H9 (cell line): ENCODE measurements around the gene FRAT2. TPM values are rescaled to one million over a fixed set of nuclear protein-coding genes. Genes with fewer than 3 reads are reported as not detected.
A peak's percentile ranks its signal among the peaks of the same experiment; 100 is the strongest.

Experiments used
- DNase-seq: peaks from one replicate; pipeline ENCODE4 v3.0.0-alpha.2; 2017
- H2AFZ ChIP-seq: one replicate; pipeline ENCODE4 v1.6.1; 2013; ENCODE audit warnings: mild to moderate bottlenecking, low read length, control low read depth, moderate library complexity
- H2AK5ac ChIP-seq: 2 replicates; pipeline ENCODE4 v1.6.1; 2013; ENCODE audit warnings: low read length, control low read depth, mixed read lengths; ENCODE audit not compliant: insufficient read length
- H2BK120ac ChIP-seq: one replicate; pipeline ENCODE4 v1.6.1; 2013; ENCODE audit warnings: low read depth, mild to moderate bottlenecking, low read length, control low read depth, inconsistent platforms; ENCODE audit not compliant: poor library complexity, severe bottlenecking
- H2BK12ac ChIP-seq: 2 replicates; pipeline ENCODE4 v1.6.1; 2013; ENCODE audit warnings: low read length, control low read depth, mixed read lengths, low read depth; ENCODE audit not compliant: insufficient read length
- H2BK15ac ChIP-seq: 2 replicates; pipeline ENCODE4 v1.6.1; 2013; ENCODE audit warnings: low read depth, low read length, control low read depth
- H2BK20ac ChIP-seq: one replicate; pipeline ENCODE4 v1.6.1; 2013; ENCODE audit warnings: low read depth, mild to moderate bottlenecking, low read length, control low read depth, inconsistent platforms; ENCODE audit not compliant: poor library complexity, severe bottlenecking
- H2BK5ac ChIP-seq: 2 replicates; pipeline ENCODE4 v1.6.1; 2013; ENCODE audit warnings: low read length, control low read depth, mixed read lengths; ENCODE audit not compliant: insufficient read length
- H3K14ac ChIP-seq: 2 replicates; pipeline ENCODE4 v1.6.1; 2013; ENCODE audit warnings: low read length, control low read depth; ENCODE audit not compliant: insufficient read depth
- H3K18ac ChIP-seq: 2 replicates; pipeline ENCODE4 v1.6.1; 2013; ENCODE audit warnings: low read depth, mild to moderate bottlenecking, mixed read lengths, low read length, control low read depth; ENCODE audit not compliant: insufficient read length
- H3K23ac ChIP-seq: 2 replicates; pipeline ENCODE4 v1.6.1; 2013; ENCODE audit warnings: low read length, control low read depth, mixed read lengths, low read depth; ENCODE audit not compliant: insufficient read length
- H3K23me2 ChIP-seq: 2 replicates; pipeline ENCODE4 v1.6.1; 2013; ENCODE audit warnings: low read depth, mild to moderate bottlenecking, mixed read lengths, low read length, control low read depth; ENCODE audit not compliant: insufficient read length, poor library complexity, severe bottlenecking
- H3K27ac ChIP-seq: 2 replicates; pipeline ENCODE4 v1.5.1; 2013; ENCODE audit warnings: low read length, control low read depth, mixed read lengths, low read depth; ENCODE audit not compliant: insufficient read length
- H3K27me3 ChIP-seq: 2 replicates; pipeline ENCODE4 v1.6.1; 2013; ENCODE audit warnings: low read length, control low read depth, inconsistent platforms; ENCODE audit not compliant: insufficient read depth
- H3K4ac ChIP-seq: 2 replicates; pipeline ENCODE4 v1.6.1; 2013; ENCODE audit warnings: low read depth, mild to moderate bottlenecking, control low read depth, inconsistent platforms, low read length, moderate library complexity
- H3K4me1 ChIP-seq: 2 replicates; pipeline ENCODE4 v1.6.1; 2013; ENCODE audit warnings: low read length, control low read depth, inconsistent platforms; ENCODE audit not compliant: insufficient read depth
- H3K4me2 ChIP-seq: 2 replicates; pipeline ENCODE4 v1.6.1; 2013; ENCODE audit warnings: low read length, control low read depth, mixed read lengths; ENCODE audit not compliant: insufficient read length, insufficient read depth
- H3K56ac ChIP-seq: 2 replicates; pipeline ENCODE4 v1.6.1; 2013; ENCODE audit warnings: low read depth, mild to moderate bottlenecking, mixed read lengths, low read length, control low read depth; ENCODE audit not compliant: insufficient read length
- H3K79me1 ChIP-seq: 2 replicates; pipeline ENCODE4 v1.6.1; 2013; ENCODE audit warnings: low read depth, mild to moderate bottlenecking, moderate library complexity, low read length, control low read depth, inconsistent platforms; ENCODE audit not compliant: insufficient read depth, poor library complexity, severe bottlenecking
- H3K79me2 ChIP-seq: 2 replicates; pipeline ENCODE4 v1.6.1; 2013; ENCODE audit warnings: low read length, control low read depth, inconsistent platforms; ENCODE audit not compliant: insufficient read depth
- H3K9ac ChIP-seq: 2 replicates; pipeline ENCODE4 v1.6.1; 2013; ENCODE audit warnings: low read length, control low read depth, mixed read lengths; ENCODE audit not compliant: insufficient read length; ENCODE audit errors: extremely low read depth
- H3K9me3 ChIP-seq: one replicate; pipeline ENCODE4 v1.6.1; 2013; ENCODE audit warnings: low read depth, low read length, inconsistent platforms; ENCODE audit not compliant: control insufficient read depth
- H3T11ph ChIP-seq: one replicate; pipeline ENCODE4 v1.6.1; 2013; ENCODE audit warnings: mild to moderate bottlenecking, low read length, control low read depth, inconsistent platforms
- H4K20me1 ChIP-seq: one replicate; pipeline ENCODE4 v1.6.1; 2013; ENCODE audit not compliant: control insufficient read depth, insufficient read length, insufficient read depth
- H4K5ac ChIP-seq: 2 replicates; pipeline ENCODE4 v1.6.1; 2013; ENCODE audit warnings: low read depth, mild to moderate bottlenecking, mixed read lengths, low read length, control low read depth; ENCODE audit not compliant: insufficient read length
- H4K8ac ChIP-seq: replicated peaks from 2 replicates; pipeline ENCODE4 v1.6.1; 2013; ENCODE audit warnings: low read length, control low read depth, mixed read lengths, low read depth; ENCODE audit not compliant: insufficient read length
- H4K91ac ChIP-seq: 2 replicates; pipeline ENCODE4 v1.6.1; 2013; ENCODE audit warnings: low read depth, mild to moderate bottlenecking, moderate library complexity, mixed read lengths, low read length, control low read depth; ENCODE audit not compliant: insufficient read length
- H3K27ac Mint-ChIP-seq, 3 experiments: 2 replicates in 2 of 3; 3 replicates in 1 of 3; pipeline ENCODE4 v1.8.0; 2020 to 2021; ENCODE audit warnings: mixed read lengths in 3 of 3, mild to moderate bottlenecking in 1 of 3, moderate library complexity in 1 of 3
- H3K27me3 Mint-ChIP-seq: 2 replicates; pipeline ENCODE4 v1.8.0; 2021; ENCODE audit warnings: low read depth, mild to moderate bottlenecking, moderate library complexity, mixed read lengths
- H3K36me3 Mint-ChIP-seq, 3 experiments: 2 replicates in 2 of 3; 3 replicates in 1 of 3; pipeline ENCODE4 v1.8.0; 2020 to 2021; ENCODE audit warnings: low read depth in 3 of 3, mixed read lengths in 3 of 3; ENCODE audit not compliant: insufficient read depth in 1 of 3
- H3K4me1 Mint-ChIP-seq, 2 experiments: 2 replicates each; pipeline ENCODE4 v1.8.0; 2020; ENCODE audit warnings: mixed read lengths in 2 of 2
- H3K4me3 Mint-ChIP-seq, 2 experiments: 2 replicates in 1 of 2; 3 replicates in 1 of 2; pipeline ENCODE4 v1.8.0; 2020 to 2021; ENCODE audit warnings: mild to moderate bottlenecking in 2 of 2, mixed read lengths in 2 of 2, moderate library complexity in 1 of 2
- H3K9me3 Mint-ChIP-seq, 2 experiments: 2 replicates in 1 of 2; 3 replicates in 1 of 2; pipeline ENCODE4 v1.8.0; 2020; ENCODE audit warnings: mild to moderate bottlenecking in 2 of 2, mixed read lengths in 2 of 2, moderate library complexity in 1 of 2
- CTCF ChIP-seq: fragments of 200-600 bp; sonication (generic); conservative IDR thresholded peaks from 3 replicates; pipeline ENCODE4 v1.8.0; 2021; ENCODE audit warnings: antibody characterized with exemption, mild to moderate bottlenecking
- WGBS: extraction: QIAGEN DNeasy Blood & Tissue Kit; methylation state at CpG from one replicate; pipeline ENCODE4 v1.1.7; 2013; ENCODE audit warnings: missing lambda C conversion rate, low lambda C conversion rate, mixed read lengths; ENCODE audit not compliant: insufficient read length; ENCODE audit errors: extremely low coverage; 5-methylcytosine and 5-hydroxymethylcytosine counted together
- total RNA-seq: library from RNA; stranded (reverse); gene quantifications from 2 replicates; pipeline ENCODE4 v1.2.1, GENCODE V29; 2021

Gene FRAT2
- total RNA-seq, 1 experiment from 2014 or later, result 129 TPM

- Histone ChIP-seq H3K79me2 (no peaks in the 10 kb centered on the region), H3K27me3 (peaks cover 9% of the 10 kb centered on the region; the same call in 1 of the 2 replicates), H4K20me1 (no peaks in the 10 kb centered on the region), H4K91ac (no peak overlapping the region), H3K27ac (no peak overlapping the region), H3K4me1 (peaks cover 3% of the 10 kb centered on the region; the same call in 1 of the 2 replicates), H3K56ac (no peak overlapping the region), H3T11ph (no peak overlapping the region), H3K14ac (no peak overlapping the region), H3K23me2 (peaks cover 23% of the 10 kb centered on the region), H4K5ac (no peak overlapping the region), H2BK120ac (no peak overlapping the region), H3K23ac (no peak overlapping the region), H3K9me3 (no peaks in the 10 kb centered on the region), H2BK12ac (no peak overlapping the region), H2BK20ac (no peak overlapping the region), H3K18ac (peak overlapping the region; percentile 35), H2BK5ac (no peak overlapping the region), H4K8ac (no peak overlapping the region), H3K4ac (no peak overlapping the region), H3K4me2 (peak overlapping the region; percentile 72), H2BK15ac (no peak overlapping the region), H2AFZ (no peak overlapping the region), H3K79me1 (no peaks in the 10 kb centered on the region), H3K9ac (no peak overlapping the region), H2AK5ac (no peak overlapping the region)
- Mint-ChIP-seq H3K9me3 (no peaks in the 10 kb centered on the region; a peak in 1 of 5 replicates), H3K36me3 (0 out of 7 replicates have a peak, but pooled peaks cover 0 to 3% (median 0%) of the 10 kb centered on the region in 3 experiments), H3K4me1 (peaks cover 39 to 40% of the 10 kb centered on the region in 2 experiments), H3K27me3 (peaks cover 33% of the 10 kb centered on the region), H3K4me3 (peak overlapping the region; percentile 72 to 85), H3K27ac (peak overlapping the region in 2 of 3 experiments; percentile 35 to 72; a peak in 2 of 7 replicates)
- no CpG with 5 or more reads among the region's 38 CpGs for WGBS
- peak; percentile 64 for DNase-seq
- no peak for TF ChIP-seq CTCF
These were observed 13.3 kb downstream of the FRAT2 start for GRCh38 chr10:97321032-97321803.
